Uterus (tissue), 2 donors: Measurements from ENCODE around the gene BIVM.

Source experiments
- POLR2A ChIP-seq, 2 donors: fragments of 450-650 bp; IDR thresholded peaks; one replicate each; pipeline ENCODE4 v1.6.1; 2016; ENCODE audit warnings: antibody characterized with exemption in 2 of 2, mild to moderate bottlenecking in 1 of 2, moderate library complexity in 1 of 2
- TF ChIP-seq, protein P1 (sequence below), 4 experiments: fragments of 200-600 bp in 2 of 4; fragments of 450-650 bp in 2 of 4; sonication (generic) in 2 of 4; IDR thresholded peaks; one replicate each; pipeline ENCODE4 v1.5.1; 2016 to 2019; ENCODE audit warnings: antibody characterized with exemption in 4 of 4, mild to moderate bottlenecking in 2 of 4, moderate library complexity in 1 of 4

GRCh38 chr13:102872131-102872530 is 73.2 kb downstream of the BIVM start:
- TF ChIP-seq, protein P1, sequence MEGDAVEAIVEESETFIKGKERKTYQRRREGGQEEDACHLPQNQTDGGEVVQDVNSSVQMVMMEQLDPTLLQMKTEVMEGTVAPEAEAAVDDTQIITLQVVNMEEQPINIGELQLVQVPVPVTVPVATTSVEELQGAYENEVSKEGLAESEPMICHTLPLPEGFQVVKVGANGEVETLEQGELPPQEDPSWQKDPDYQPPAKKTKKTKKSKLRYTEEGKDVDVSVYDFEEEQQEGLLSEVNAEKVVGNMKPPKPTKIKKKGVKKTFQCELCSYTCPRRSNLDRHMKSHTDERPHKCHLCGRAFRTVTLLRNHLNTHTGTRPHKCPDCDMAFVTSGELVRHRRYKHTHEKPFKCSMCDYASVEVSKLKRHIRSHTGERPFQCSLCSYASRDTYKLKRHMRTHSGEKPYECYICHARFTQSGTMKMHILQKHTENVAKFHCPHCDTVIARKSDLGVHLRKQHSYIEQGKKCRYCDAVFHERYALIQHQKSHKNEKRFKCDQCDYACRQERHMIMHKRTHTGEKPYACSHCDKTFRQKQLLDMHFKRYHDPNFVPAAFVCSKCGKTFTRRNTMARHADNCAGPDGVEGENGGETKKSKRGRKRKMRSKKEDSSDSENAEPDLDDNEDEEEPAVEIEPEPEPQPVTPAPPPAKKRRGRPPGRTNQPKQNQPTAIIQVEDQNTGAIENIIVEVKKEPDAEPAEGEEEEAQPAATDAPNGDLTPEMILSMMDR (IDR thresholded peaks at IDR 0.05) = no peak
- no peak for TF ChIP-seq POLR2A (IDR thresholded peaks at IDR 0.05)
